Bronchial epithelial cell (primary cell): ENCODE results near the gene ECI1. TPM values are rescaled to one million over a fixed set of nuclear protein-coding genes. Genes with fewer than 3 reads are reported as not detected.
"Not testable (repeated sequence)": the region's sequence is repeated elsewhere in the genome, so short reads cannot be mapped to it uniquely, and the experiment has no call there.

Source experiments
- DNase-seq: peaks from one replicate; pipeline ENCODE4 v3.0.0-alpha.2; 2010; ENCODE audit warnings: low read depth
- FAIRE-seq: peaks from 2 replicates; lab custom pipeline; 2011; peaks lifted over from hg19 to GRCh38; lab: Jason Lieb, UNC
- H3K27me3 ChIP-seq: 2 replicates; pipeline ENCODE4 v1.5.1; 2011; ENCODE audit warnings: low read length; ENCODE audit not compliant: control insufficient read depth, insufficient read depth
- H3K36me3 ChIP-seq: 2 replicates; pipeline ENCODE4 v1.5.1; 2011; ENCODE audit warnings: low read length; ENCODE audit not compliant: control insufficient read depth, insufficient read depth
- H3K4me3 ChIP-seq: 2 replicates; pipeline ENCODE4 v1.5.1; 2011; ENCODE audit warnings: mild to moderate bottlenecking, low read depth, low read length, control low read depth
- CTCF ChIP-seq: IDR thresholded peaks from 2 replicates; pipeline ENCODE4 v1.5.1; 2011; ENCODE audit warnings: mild to moderate bottlenecking, moderate library complexity, low read length, control low read depth, inconsistent platforms; ENCODE audit not compliant: insufficient read depth, severe bottlenecking
- total RNA-seq: library from RNA; depleted of rRNA; stranded (reverse); fragments of >200 nt; gene quantifications from 2 replicates; pipeline ENCODE4 v1.2.1, GENCODE V29; 2014

ECI1 gene
- total RNA-seq, 1 donor from 2014 or later, result 140 TPM

GRCh38 chr16:2243031-2243528 is 8.3 kb downstream of the ECI1 start:
- FAIRE-seq (no peak), DNase-seq (no peak)
- Histone ChIP-seq H3K27me3 (no peaks in the 10 kb centered on the region), H3K36me3 (peaks cover 26% of the 10 kb centered on the region), H3K4me3 (no peak overlapping the region)
- no peak for TF ChIP-seq CTCF

GRCh38 chr16:2242598-2242997 is 8.8 kb downstream of the ECI1 start:
- FAIRE-seq (no peak), DNase-seq (no peak)
- TF ChIP-seq CTCF, result no peak
- Histone ChIP-seq H3K36me3 (peaks cover 26% of the 10 kb centered on the region), H3K27me3 (peaks cover 3% of the 10 kb centered on the region), H3K4me3 (no peak overlapping the region)

GRCh38 chr16:2240331-2240730 is 11.1 kb downstream of the ECI1 start:
- not testable (repeated sequence) for H3K4me3 ChIP-seq, DNase-seq, FAIRE-seq
- Histone ChIP-seq H3K27me3 (peaks cover 16% of the 10 kb centered on the region), H3K36me3 (peaks cover 23% of the 10 kb centered on the region)

- FAIRE-seq (peak; percentile 43), DNase-seq (no peak)
- Histone ChIP-seq H3K4me3 (no peak overlapping the region), H3K27me3 (peaks cover 16% of the 10 kb centered on the region), H3K36me3 (peaks cover 19% of the 10 kb centered on the region)
- no peak for TF ChIP-seq CTCF
Measured at GRCh38 chr16:2238838-2239675, 12.3 kb downstream of the ECI1 start.

GRCh38 chr16:2238150-2238837 is 13.1 kb downstream of the ECI1 start:
- no peak for TF ChIP-seq CTCF
- DNase-seq (no peak), FAIRE-seq (no peak)
- Histone ChIP-seq H3K36me3 (peaks cover 15% of the 10 kb centered on the region), H3K27me3 (peaks cover 16% of the 10 kb centered on the region), H3K4me3 (no peak overlapping the region)

GRCh38 chr16:2237493-2238149 is 13.8 kb downstream of the ECI1 start:
- no peak for TF ChIP-seq CTCF
- FAIRE-seq (no peak), DNase-seq (no peak)

More at GRCh38 chr16:2237493-2238149, 13.8 kb downstream of the ECI1 start:
- no peak overlapping the region for H3K4me3 ChIP-seq
- peaks cover 16% of the 10 kb centered on the region for H3K27me3 ChIP-seq
- H3K36me3 ChIP-seq, result peaks cover 16% of the 10 kb centered on the region
